Fibroblast of skin of scalp (primary cell): ENCODE data around the gene RFXANK. TPM values are rescaled to one million over a fixed set of nuclear protein-coding genes. Genes with fewer than 3 reads are reported as not detected.
"Not testable (repeated sequence)": the region's sequence is repeated elsewhere in the genome, so short reads cannot be mapped to it uniquely, and the experiment has no call there.

Experiments
- DNase-seq: peaks from one replicate; pipeline ENCODE4 v3.0.0-alpha.2; 2013
- polyA plus RNA-seq, 2 experiments: library from polyadenylated mRNA; unstranded; fragments of 120-200 nt; gene quantifications; one replicate each; pipeline ENCODE4 v1.2.1, GENCODE V29; 2013; ENCODE audit not compliant: insufficient read length in 2 of 2

The RFXANK gene
- polyA plus RNA-seq (2013, experiment 1 of 2; ENCODE audit: insufficient read length): 67.1 TPM
- 69.2 TPM for polyA plus RNA-seq (2013, experiment 2 of 2; ENCODE audit: insufficient read length)

GRCh38 chr19:19192078-19192882, at the start of gene RFXANK, which contains the start of gene BORCS8:
Gene RFXANK, plus strand, starts transcription at chr19:19192258. Its CDS starts 1,689 bp downstream, at chr19:19193947.
Gene BORCS8, minus strand, starts transcription at chr19:19192152. Its CDS starts 35 bp downstream, at chr19:19192117.
- peak; percentile 100 for DNase-seq

- DNase-seq: no peak
These were observed 49.7 kb upstream of the RFXANK start for GRCh38 chr19:19142347-19142746.

GRCh38 chr19:19145281-19145680, 46.8 kb upstream of the RFXANK start:
- no peak for DNase-seq

- DNase-seq: peak; percentile 58
These were observed 46.1 kb upstream of the RFXANK start for GRCh38 chr19:19145684-19146608.

- DNase-seq: no peak
These were observed 45.2 kb upstream of the RFXANK start for GRCh38 chr19:19146865-19147264.

- DNase-seq: no peak
These were observed 44.7 kb upstream of the RFXANK start for GRCh38 chr19:19147344-19147743.

GRCh38 chr19:19148504-19148903, 43.6 kb upstream of the RFXANK start:
- DNase-seq: not testable (repeated sequence)

- no peak for DNase-seq
These were observed 42.6 kb upstream of the RFXANK start for GRCh38 chr19:19149435-19149834.

GRCh38 chr19:19151418-19151817, 40.6 kb upstream of the RFXANK start:
- no peak for DNase-seq

GRCh38 chr19:19152668-19153384, 39.2 kb upstream of the RFXANK start:
- no peak for DNase-seq

GRCh38 chr19:19154768-19155494, 37.1 kb upstream of the RFXANK start:
- DNase-seq: no peak

GRCh38 chr19:19155495-19156219, 36.4 kb upstream of the RFXANK start:
- no peak for DNase-seq

GRCh38 chr19:19157808-19158207, 34.2 kb upstream of the RFXANK start:
- no peak for DNase-seq

- DNase-seq: no peak
These were observed 32.5 kb upstream of the RFXANK start for GRCh38 chr19:19159534-19159933.

- DNase-seq: no peak
These were observed 31.5 kb upstream of the RFXANK start for GRCh38 chr19:19160461-19161035.

GRCh38 chr19:19162495-19162894, 29.6 kb upstream of the RFXANK start:
- DNase-seq: no peak

- no peak for DNase-seq
These were observed 26.7 kb upstream of the RFXANK start for GRCh38 chr19:19165396-19165795.

- no peak for DNase-seq
These were observed 24.4 kb upstream of the RFXANK start for GRCh38 chr19:19167612-19168011.

- DNase-seq: no peak
These were observed 22.6 kb upstream of the RFXANK start for GRCh38 chr19:19169236-19170052.
